Measurements from ENCODE around the gene RPS15. TPM values are rescaled to one million over a fixed set of nuclear protein-coding genes. Genes with fewer than 3 reads are reported as not detected.

RPS15 gene
- total RNA-seq, 1 donor from 2014 or later, result 614 TPM

- H3K36me3 Mint-ChIP-seq (ENCODE audit: low read depth), result peaks cover 1% of the 10 kb centered on the region
- H3K4me3 Mint-ChIP-seq (ENCODE audit: unreplicated experiment), result no peak overlapping the region
- TF ChIP-seq, protein P1, sequence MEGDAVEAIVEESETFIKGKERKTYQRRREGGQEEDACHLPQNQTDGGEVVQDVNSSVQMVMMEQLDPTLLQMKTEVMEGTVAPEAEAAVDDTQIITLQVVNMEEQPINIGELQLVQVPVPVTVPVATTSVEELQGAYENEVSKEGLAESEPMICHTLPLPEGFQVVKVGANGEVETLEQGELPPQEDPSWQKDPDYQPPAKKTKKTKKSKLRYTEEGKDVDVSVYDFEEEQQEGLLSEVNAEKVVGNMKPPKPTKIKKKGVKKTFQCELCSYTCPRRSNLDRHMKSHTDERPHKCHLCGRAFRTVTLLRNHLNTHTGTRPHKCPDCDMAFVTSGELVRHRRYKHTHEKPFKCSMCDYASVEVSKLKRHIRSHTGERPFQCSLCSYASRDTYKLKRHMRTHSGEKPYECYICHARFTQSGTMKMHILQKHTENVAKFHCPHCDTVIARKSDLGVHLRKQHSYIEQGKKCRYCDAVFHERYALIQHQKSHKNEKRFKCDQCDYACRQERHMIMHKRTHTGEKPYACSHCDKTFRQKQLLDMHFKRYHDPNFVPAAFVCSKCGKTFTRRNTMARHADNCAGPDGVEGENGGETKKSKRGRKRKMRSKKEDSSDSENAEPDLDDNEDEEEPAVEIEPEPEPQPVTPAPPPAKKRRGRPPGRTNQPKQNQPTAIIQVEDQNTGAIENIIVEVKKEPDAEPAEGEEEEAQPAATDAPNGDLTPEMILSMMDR (IDR thresholded peaks at IDR 0.05), result peak; percentile 55
- DNase-seq (ENCODE audit: low spot score), result no peak
- H3K9me3 Mint-ChIP-seq (ENCODE audit: low read depth), result no peaks in the 10 kb centered on the region
- H3K27ac Mint-ChIP-seq (ENCODE audit: unreplicated experiment), result no peak overlapping the region
- H3K27me3 Mint-ChIP-seq (ENCODE audit: low read depth), result peaks cover 2% of the 10 kb centered on the region
- peaks cover 7% of the 10 kb centered on the region for H3K4me1 Mint-ChIP-seq (ENCODE audit: low read depth)
Measured at GRCh38 chr19:1471515-1472160, 33.4 kb downstream of the RPS15 start.

DNA sequence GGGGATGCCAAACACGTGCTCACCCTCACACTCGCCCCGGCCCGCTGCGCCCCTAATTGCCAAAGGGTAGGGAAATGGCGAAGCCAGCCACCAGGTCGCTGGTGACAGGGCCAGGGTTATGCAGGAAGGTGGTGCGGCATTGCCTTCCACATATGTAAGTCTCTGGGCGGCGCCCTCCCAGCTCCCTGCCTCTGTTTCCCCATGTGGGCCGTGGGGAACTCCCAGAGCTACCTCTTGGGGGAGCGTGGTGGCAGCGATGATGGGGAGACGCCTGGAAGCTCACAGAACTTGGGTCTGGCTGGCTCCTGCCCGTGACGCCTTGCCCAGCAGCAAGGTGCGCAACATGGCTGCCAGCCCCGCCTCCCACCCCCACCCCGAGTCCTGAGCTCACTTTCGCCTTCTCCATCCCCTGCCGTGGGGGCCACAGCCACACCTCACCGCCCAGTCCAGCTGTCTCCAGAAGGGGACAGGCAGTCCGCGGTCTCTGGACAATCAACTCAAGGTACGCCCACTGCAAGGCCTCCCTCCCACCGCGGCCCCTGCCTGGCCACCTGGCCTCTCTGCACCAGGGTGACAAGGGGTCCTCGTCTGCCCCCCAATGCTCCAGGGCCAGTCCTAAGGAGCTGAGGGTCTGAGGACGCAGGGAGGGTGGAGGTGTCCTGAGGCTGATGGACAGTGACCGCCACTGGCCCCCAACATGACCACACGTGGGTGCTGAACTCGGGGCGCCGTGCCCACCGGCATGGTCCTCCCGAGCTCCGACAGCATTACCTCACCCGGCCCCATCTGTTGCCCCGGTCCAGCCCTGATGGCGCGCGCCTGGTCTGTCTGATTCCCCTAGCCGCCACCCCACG, 34.3 kb downstream of the RPS15 start:
- Mint-ChIP-seq H3K27ac (ENCODE audit: unreplicated experiment) (no peak overlapping the region), H3K27me3 (ENCODE audit: low read depth) (peaks cover 2% of the 10 kb centered on the region), H3K4me1 (ENCODE audit: low read depth) (peaks cover 10% of the 10 kb centered on the region), H3K4me3 (ENCODE audit: unreplicated experiment) (no peak overlapping the region), H3K36me3 (ENCODE audit: low read depth) (peaks cover 3% of the 10 kb centered on the region), H3K9me3 (ENCODE audit: low read depth) (no peaks in the 10 kb centered on the region)
- DNase-seq (ENCODE audit: low spot score), result no peak
- TF ChIP-seq, protein P1 (IDR thresholded peaks at IDR 0.05), result no peak

GRCh38 chr19:1473085-1473851, 35.1 kb downstream of the RPS15 start:
- no peak overlapping the region for H3K4me3 Mint-ChIP-seq (ENCODE audit: unreplicated experiment)
- H3K9me3 Mint-ChIP-seq (ENCODE audit: low read depth), result no peaks in the 10 kb centered on the region
- H3K27ac Mint-ChIP-seq (ENCODE audit: unreplicated experiment), result no peak overlapping the region
- peaks cover 2% of the 10 kb centered on the region for H3K27me3 Mint-ChIP-seq (ENCODE audit: low read depth)
- TF ChIP-seq, protein P1 (IDR thresholded peaks at IDR 0.05), result no peak
- peaks cover 18% of the 10 kb centered on the region for H3K4me1 Mint-ChIP-seq (ENCODE audit: low read depth)
- no peak for DNase-seq (ENCODE audit: low spot score)
- H3K36me3 Mint-ChIP-seq (ENCODE audit: low read depth), result peaks cover 3% of the 10 kb centered on the region

- TF ChIP-seq, protein P1 (IDR thresholded peaks at IDR 0.05), result no peak
- H3K4me3 Mint-ChIP-seq (ENCODE audit: unreplicated experiment), result no peak overlapping the region
- H3K9me3 Mint-ChIP-seq (ENCODE audit: low read depth), result no peaks in the 10 kb centered on the region
- peaks cover 2% of the 10 kb centered on the region for H3K27me3 Mint-ChIP-seq (ENCODE audit: low read depth)
- H3K36me3 Mint-ChIP-seq (ENCODE audit: low read depth), result peaks cover 4% of the 10 kb centered on the region
- H3K27ac Mint-ChIP-seq (ENCODE audit: unreplicated experiment), result no peak overlapping the region
- H3K4me1 Mint-ChIP-seq (ENCODE audit: low read depth), result peaks cover 22% of the 10 kb centered on the region
- DNase-seq (ENCODE audit: low spot score), result no peak
Measured at GRCh38 chr19:1474011-1474764, 36.0 kb downstream of the RPS15 start.

Data from chondrocyte (in vitro differentiated cells).